B cell (primary cell): ENCODE data around the gene COL1A1. TPM values are rescaled to one million over a fixed set of nuclear protein-coding genes. Genes with fewer than 3 reads are reported as not detected.

Experiments
- ATAC-seq: fragments of 200-7000 bp; cut with Tn5 transposase; one replicate; pipeline ENCODE4 v1.10.0; 2021; ENCODE audit warnings: low read depth, mild to moderate bottlenecking, moderate number of reproducible peaks, moderate library complexity
- CTCF ChIA-PET: fragments of 350-600 bp; sonication (Branson Sonifier 250); formaldehyde crosslinking; loops from one replicate; lab custom pipeline; 2021; ENCODE audit warnings: antibody characterized with exemption, inconsistent platforms; lab: Charles Lee
- POLR2A ChIA-PET: fragments of 350-600 bp; sonication (Branson Sonifier 250); formaldehyde crosslinking; loops from one replicate; lab custom pipeline; 2021; ENCODE audit warnings: antibody characterized with exemption; lab: Charles Lee
- DNase-seq: peaks from one replicate; pipeline ENCODE4 v3.0.0; 2013
- H2AFZ ChIP-seq: 2 replicates; pipeline ENCODE4 v1.6.1; 2012; ENCODE audit warnings: mild to moderate bottlenecking, low read depth, low read length; ENCODE audit not compliant: insufficient read depth, poor library complexity, severe bottlenecking
- H3K27ac ChIP-seq, 2 donors: 1 replicate in 1 of 2; 2 replicates in 1 of 2; pipeline ENCODE4 v1.5.1; 2012 to 2013; ENCODE audit warnings: low read length in 2 of 2, mild to moderate bottlenecking in 2 of 2, moderate library complexity in 1 of 2
- H3K27me3 ChIP-seq, 4 experiments: fragments of 200-600 bp in 1 of 4; sonication (generic) in 1 of 4; replicated peaks in 1 of 4; 1 replicate in 2 of 4; 2 replicates in 2 of 4; pipeline versions ENCODE4 v1.6.1 to v1.7.0; 2013 to 2016; ENCODE audit warnings: low read length in 3 of 4, mild to moderate bottlenecking in 2 of 4, mixed read lengths in 1 of 4, moderate library complexity in 1 of 4; ENCODE audit not compliant: insufficient read depth in 4 of 4, control insufficient read depth in 3 of 4; ENCODE audit errors: control extremely low read depth in 1 of 4
- H3K36me3 ChIP-seq, 2 experiments: replicated peaks in 1 of 2; 1 replicate in 1 of 2; 2 replicates in 1 of 2; pipeline versions ENCODE4 v1.6.1 to v1.7.1; 2013; ENCODE audit warnings: low read length in 1 of 2; ENCODE audit not compliant: insufficient read depth in 2 of 2, control insufficient read depth in 1 of 2; ENCODE audit errors: control extremely low read depth in 1 of 2, extremely low read depth in 1 of 2
- H3K4me1 ChIP-seq, 2 donors: fragments of 200-600 bp in 1 of 2; sonication (generic) in 1 of 2; 1 replicate in 1 of 2; 2 replicates in 1 of 2; pipeline versions ENCODE4 v1.5.1 to v1.6.1; 2013 to 2017; ENCODE audit warnings: low read length in 2 of 2; ENCODE audit not compliant: control insufficient read depth in 2 of 2, insufficient read depth in 2 of 2
- H3K4me2 ChIP-seq: replicated peaks from 2 replicates; pipeline ENCODE3; 2012; ENCODE audit warnings: mild to moderate bottlenecking, low read depth, low read length; ENCODE audit not compliant: poor library complexity, severe bottlenecking
- H3K4me3 ChIP-seq, 5 experiments: fragments of 200-600 bp in 1 of 5; sonication (generic) in 1 of 5; 1 replicate in 3 of 5; 2 replicates in 2 of 5; pipeline versions ENCODE4 v1.5.1 to v1.7.0; 2011 to 2016; ENCODE audit warnings: low read length in 4 of 5, mild to moderate bottlenecking in 4 of 5, low read depth in 2 of 5, control low read depth in 1 of 5, moderate library complexity in 1 of 5; ENCODE audit not compliant: insufficient read depth in 1 of 5; ENCODE audit errors: control extremely low read depth in 1 of 5, extremely low read depth in 1 of 5
- H3K79me2 ChIP-seq: fragments of 200-600 bp; sonication (generic); one replicate; pipeline ENCODE4 v1.6.0; 2016; ENCODE audit warnings: low read length; ENCODE audit not compliant: control insufficient read depth, insufficient read depth
- H3K9ac ChIP-seq: fragments of 200-600 bp; sonication (generic); 2 replicates; pipeline ENCODE4 v1.6.1; 2017; ENCODE audit warnings: mild to moderate bottlenecking, low read length, moderate library complexity
- H3K9me3 ChIP-seq, 3 donors: one replicate each; pipeline versions ENCODE4 v1.6.1 to v1.7.1; 2013; ENCODE audit warnings: low read length in 2 of 3; ENCODE audit not compliant: control insufficient read depth in 2 of 3, insufficient read depth in 1 of 3; ENCODE audit errors: control extremely low read depth in 1 of 3
- H4K20me1 ChIP-seq: 2 replicates; pipeline ENCODE4 v1.6.0; 2012; ENCODE audit warnings: mild to moderate bottlenecking, low read length; ENCODE audit not compliant: insufficient read depth, control insufficient read depth, poor library complexity, severe bottlenecking
- H3K27ac Mint-ChIP-seq: one replicate; pipeline ENCODE4 v1.8.0; 2021; ENCODE audit warnings: mixed read lengths
- H3K27me3 Mint-ChIP-seq: one replicate; pipeline ENCODE4 v1.8.0; 2021; ENCODE audit warnings: mixed read lengths
- H3K4me1 Mint-ChIP-seq: one replicate; pipeline ENCODE4 v1.8.0; 2021; ENCODE audit warnings: mixed read lengths
- H3K4me3 Mint-ChIP-seq: one replicate; pipeline ENCODE4 v1.8.0; 2021; ENCODE audit warnings: mixed read lengths
- H3K9me3 Mint-ChIP-seq: one replicate; pipeline ENCODE4 v1.8.0; 2022; ENCODE audit warnings: mixed read lengths; ENCODE audit not compliant: insufficient read depth
- EZH2 ChIP-seq: IDR thresholded peaks from 2 replicates; pipeline ENCODE4 v1.6.1; 2012; ENCODE audit warnings: borderline replicate concordance, low read depth, mild to moderate bottlenecking, moderate library complexity, low read length; ENCODE audit not compliant: insufficient read depth, poor library complexity, severe bottlenecking
- WGBS: methylation state at CpG from one replicate; pipeline ENCODE4 v1.1.5; 2013; ENCODE audit warnings: missing lambda C conversion rate; ENCODE audit not compliant: insufficient coverage; 5-methylcytosine and 5-hydroxymethylcytosine counted together
- intact Hi-C: fragments of 100-400 bp; cut with micrococcal nuclease; formaldehyde crosslinking; loops from one replicate; pipeline ENCODE4 v1.10.0; 2022
- polyA plus RNA-seq: library from polyadenylated mRNA; depleted of rRNA; stranded (reverse); fragments of >200 nt; gene quantifications from 2 replicates; pipeline ENCODE4 v1.2.3, GENCODE V29; 2012
- total RNA-seq, 2 donors: library from RNA; stranded (reverse); fragments of 120-200 nt in 1 of 2; gene quantifications; 1 replicate in 1 of 2; 2 replicates in 1 of 2; pipeline versions ENCODE4 v1.2.3 to v1.2.4, GENCODE V29; 2013 to 2022
- TF ChIP-seq, protein P1 (sequence below): fragments of 200-600 bp; IDR thresholded peaks from one replicate; pipeline ENCODE4 v1.8.0; 2022; ENCODE audit warnings: antibody characterized with exemption, mild to moderate bottlenecking

The COL1A1 gene
- total and polyA plus RNA-seq, 2 donors (not counting 1 experiment from before 2014, with no cell fraction given): 0.66 to 9.1 TPM

DNA sequence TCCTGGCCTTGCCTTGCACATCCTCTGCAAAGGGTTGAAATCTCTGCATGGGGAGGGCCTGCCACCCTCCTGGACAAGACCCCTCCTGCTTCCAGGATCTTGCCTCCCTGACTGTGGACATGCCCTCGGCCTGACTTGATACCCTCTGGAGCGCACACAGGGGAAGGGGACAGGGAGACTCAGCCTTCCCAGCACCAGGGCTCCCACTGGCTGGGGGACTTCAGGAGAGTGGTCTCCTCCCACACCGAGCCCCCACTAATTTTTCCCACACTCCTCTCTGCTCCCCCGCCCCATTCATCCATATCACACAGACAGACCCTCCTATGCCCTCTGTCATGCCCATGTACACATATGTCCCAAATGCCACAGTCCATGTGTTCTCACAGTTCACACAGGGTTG, 21.3 kb downstream of the COL1A1 start:
- POLR2A ChIA-PET: no interaction called here
- no peak overlapping the region for H3K4me3 Mint-ChIP-seq

More for the DNA sequence above, 21.3 kb downstream of the COL1A1 start:
- Histone ChIP-seq H4K20me1 (no peaks in the 10 kb centered on the region), H3K79me2 (no peaks in the 10 kb centered on the region), H3K4me2 (no peak overlapping the region), H2AFZ (no peak overlapping the region), H3K4me3 (no peak overlapping the region), H3K9ac (no peak overlapping the region), H3K27ac (no peak overlapping the region), H3K36me3 (no peaks in the 10 kb centered on the region), H3K27me3 (no peaks in the 10 kb centered on the region), H3K9me3 (no peaks in the 10 kb centered on the region), H3K4me1 (peaks cover 26 to 33% of the 10 kb centered on the region in 2 donors)
- H3K27me3 Mint-ChIP-seq: no peaks in the 10 kb centered on the region
- 94% methylated on average over 4 of the region's 4 CpGs for WGBS
- H3K4me1 Mint-ChIP-seq: peaks cover 38% of the 10 kb centered on the region
- H3K9me3 Mint-ChIP-seq: no peaks in the 10 kb centered on the region
- TF ChIP-seq, protein P1, sequence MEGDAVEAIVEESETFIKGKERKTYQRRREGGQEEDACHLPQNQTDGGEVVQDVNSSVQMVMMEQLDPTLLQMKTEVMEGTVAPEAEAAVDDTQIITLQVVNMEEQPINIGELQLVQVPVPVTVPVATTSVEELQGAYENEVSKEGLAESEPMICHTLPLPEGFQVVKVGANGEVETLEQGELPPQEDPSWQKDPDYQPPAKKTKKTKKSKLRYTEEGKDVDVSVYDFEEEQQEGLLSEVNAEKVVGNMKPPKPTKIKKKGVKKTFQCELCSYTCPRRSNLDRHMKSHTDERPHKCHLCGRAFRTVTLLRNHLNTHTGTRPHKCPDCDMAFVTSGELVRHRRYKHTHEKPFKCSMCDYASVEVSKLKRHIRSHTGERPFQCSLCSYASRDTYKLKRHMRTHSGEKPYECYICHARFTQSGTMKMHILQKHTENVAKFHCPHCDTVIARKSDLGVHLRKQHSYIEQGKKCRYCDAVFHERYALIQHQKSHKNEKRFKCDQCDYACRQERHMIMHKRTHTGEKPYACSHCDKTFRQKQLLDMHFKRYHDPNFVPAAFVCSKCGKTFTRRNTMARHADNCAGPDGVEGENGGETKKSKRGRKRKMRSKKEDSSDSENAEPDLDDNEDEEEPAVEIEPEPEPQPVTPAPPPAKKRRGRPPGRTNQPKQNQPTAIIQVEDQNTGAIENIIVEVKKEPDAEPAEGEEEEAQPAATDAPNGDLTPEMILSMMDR: no peak
- no peak for TF ChIP-seq EZH2
- no peak for DNase-seq
- intact Hi-C loops: no loop called here
- CTCF ChIA-PET: interaction anchor here (1.1 to 2.0 kb wide), 2 partner anchors 11 to 17 kb away, joined by 3 to 5 read pairs; no protein-coding TSS in a partner anchor
- H3K27ac Mint-ChIP-seq: no peak overlapping the region
- ATAC-seq: no peak
